Measurements from ENCODE around the gene NWD2.

DNA sequence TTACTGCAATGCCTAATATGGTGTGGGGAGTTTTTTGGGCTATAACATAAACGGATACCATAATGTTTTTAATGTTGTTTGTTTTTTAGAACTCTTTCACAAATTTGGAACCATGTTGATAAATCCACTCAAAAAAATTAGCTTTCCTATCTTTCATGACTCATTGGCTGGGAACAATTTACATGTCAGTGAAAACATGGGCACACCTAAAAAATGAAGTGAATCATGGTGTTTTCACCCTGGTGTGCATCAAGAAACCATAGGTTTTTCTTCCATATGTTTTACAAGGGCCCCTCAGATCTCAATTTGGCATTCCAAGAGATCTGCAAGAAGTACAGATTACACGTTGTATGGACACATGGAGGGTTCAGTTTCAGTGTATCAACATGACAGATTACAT, 207.1 kb downstream of the NWD2 start:
- TF ChIP-seq, protein P1, sequence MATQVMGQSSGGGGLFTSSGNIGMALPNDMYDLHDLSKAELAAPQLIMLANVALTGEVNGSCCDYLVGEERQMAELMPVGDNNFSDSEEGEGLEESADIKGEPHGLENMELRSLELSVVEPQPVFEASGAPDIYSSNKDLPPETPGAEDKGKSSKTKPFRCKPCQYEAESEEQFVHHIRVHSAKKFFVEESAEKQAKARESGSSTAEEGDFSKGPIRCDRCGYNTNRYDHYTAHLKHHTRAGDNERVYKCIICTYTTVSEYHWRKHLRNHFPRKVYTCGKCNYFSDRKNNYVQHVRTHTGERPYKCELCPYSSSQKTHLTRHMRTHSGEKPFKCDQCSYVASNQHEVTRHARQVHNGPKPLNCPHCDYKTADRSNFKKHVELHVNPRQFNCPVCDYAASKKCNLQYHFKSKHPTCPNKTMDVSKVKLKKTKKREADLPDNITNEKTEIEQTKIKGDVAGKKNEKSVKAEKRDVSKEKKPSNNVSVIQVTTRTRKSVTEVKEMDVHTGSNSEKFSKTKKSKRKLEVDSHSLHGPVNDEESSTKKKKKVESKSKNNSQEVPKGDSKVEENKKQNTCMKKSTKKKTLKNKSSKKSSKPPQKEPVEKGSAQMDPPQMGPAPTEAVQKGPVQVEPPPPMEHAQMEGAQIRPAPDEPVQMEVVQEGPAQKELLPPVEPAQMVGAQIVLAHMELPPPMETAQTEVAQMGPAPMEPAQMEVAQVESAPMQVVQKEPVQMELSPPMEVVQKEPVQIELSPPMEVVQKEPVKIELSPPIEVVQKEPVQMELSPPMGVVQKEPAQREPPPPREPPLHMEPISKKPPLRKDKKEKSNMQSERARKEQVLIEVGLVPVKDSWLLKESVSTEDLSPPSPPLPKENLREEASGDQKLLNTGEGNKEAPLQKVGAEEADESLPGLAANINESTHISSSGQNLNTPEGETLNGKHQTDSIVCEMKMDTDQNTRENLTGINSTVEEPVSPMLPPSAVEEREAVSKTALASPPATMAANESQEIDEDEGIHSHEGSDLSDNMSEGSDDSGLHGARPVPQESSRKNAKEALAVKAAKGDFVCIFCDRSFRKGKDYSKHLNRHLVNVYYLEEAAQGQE (IDR thresholded peaks at IDR 0.05; ENCODE audit: insufficient read depth in 1 of 2, low read depth in 2 of 2, low read length in 2 of 2), result no peak
- TF ChIP-seq TAF1 (IDR thresholded peaks at IDR 0.05; ENCODE audit: borderline replicate concordance, insufficient read depth, low read length) (no peak), FOXP2 (optimal IDR thresholded peaks at IDR 0.05; ENCODE audit: borderline replicate concordance, extremely low read depth, extremely low read length, insufficient read depth) (no peak)

Measured in PFSK-1 (cell line).